K562 (cell line): ENCODE measurements around the gene UBE2D2.

Experiments
- CEBPB ChIP-seq: fragments of 450-650 bp; IDR thresholded peaks from 2 replicates; pipeline ENCODE4 v1.6.1; 2016; ENCODE audit warnings: missing genetic modification characterization, missing compliant biosample characterization
- HCFC1 ChIP-seq: IDR thresholded peaks from 2 replicates; pipeline ENCODE4 v1.6.1; 2012; ENCODE audit warnings: low read depth, low read length, improper control_type of control experiment
- HDAC1 ChIP-seq, 2 experiments: fragments of 450-650 bp; IDR thresholded peaks; 2 replicates each; pipeline ENCODE4 v1.6.1; 2016 to 2017; ENCODE audit warnings: inconsistent platforms in 1 of 2, mild to moderate bottlenecking in 1 of 2, moderate library complexity in 1 of 2
- KAT7 ChIP-seq: sonication (generic); formaldehyde crosslinking; IDR thresholded peaks from 2 replicates; pipeline ENCODE4 v1.8.0; 2022; ENCODE audit warnings: missing genetic modification reagents, mild to moderate bottlenecking, borderline replicate concordance
- MYC ChIP-seq, 2 experiments: fragments of 250-450 bp in 1 of 2; sonication (Bioruptor Pico) in 1 of 2; IDR thresholded peaks; 2 replicates each; pipeline versions ENCODE4 v1.5.1 to v1.6.1; 2012 to 2021; ENCODE audit warnings: low read depth in 2 of 2, borderline replicate concordance in 1 of 2, improper control_type of control experiment in 1 of 2, low read length in 1 of 2, mild to moderate bottlenecking in 1 of 2, moderate library complexity in 1 of 2
- PHB2 ChIP-seq: fragments of 450-650 bp; IDR thresholded peaks from 2 replicates; pipeline ENCODE4 v1.6.1; 2017; ENCODE audit warnings: low read depth
- POLR2AphosphoS5 ChIP-seq: IDR thresholded peaks from 2 replicates; pipeline ENCODE4 v1.6.1; 2011; ENCODE audit warnings: mild to moderate bottlenecking, low read depth, low read length, moderate library complexity; ENCODE audit not compliant: control insufficient read depth, insufficient read depth
- POLR2G ChIP-seq: fragments of 200-400 bp; formaldehyde crosslinking; IDR thresholded peaks from 2 replicates; pipeline ENCODE4 v1.6.1; 2017; ENCODE audit warnings: low read depth, mild to moderate bottlenecking, antibody characterized with exemption, low read length, moderate library complexity
- RAD21 ChIP-seq, 2 experiments: fragments of 250-450 bp in 1 of 2; fragments of 450-650 bp in 1 of 2; sonication (Bioruptor Pico) in 1 of 2; formaldehyde crosslinking in 1 of 2; IDR thresholded peaks in 1 of 2; conservative IDR thresholded peaks in 1 of 2; 2 replicates each; pipeline versions ENCODE4 v1.4.0 to v1.8.0; 2020 to 2022; ENCODE audit warnings: mild to moderate bottlenecking in 2 of 2, moderate library complexity in 1 of 2
- YY1 ChIP-seq, 3 experiments: IDR thresholded peaks; 2 replicates each; pipeline ENCODE4 v1.6.1; 2011; ENCODE audit warnings: low read length in 2 of 3, mild to moderate bottlenecking in 2 of 3, moderate library complexity in 2 of 3, borderline replicate concordance in 1 of 3, control low read depth in 1 of 3, low read depth in 1 of 3; ENCODE audit not compliant: insufficient read depth in 3 of 3, insufficient replicate concordance in 2 of 3, control insufficient read depth in 1 of 3, insufficient read length in 1 of 3; ENCODE audit errors: extremely low read depth in 1 of 3
- ZNF165 ChIP-seq: fragments of 250-450 bp; sonication (Bioruptor Pico); IDR thresholded peaks from 2 replicates; pipeline ENCODE4 v1.4.0; 2020; ENCODE audit warnings: borderline replicate concordance
- TF ChIP-seq, protein P1 (sequence below), 3 experiments: IDR thresholded peaks in 2 of 3; conservative IDR thresholded peaks in 1 of 3; 2 replicates each; pipeline ENCODE4 v1.5.1; 2011 to 2012; ENCODE audit warnings: low read length in 3 of 3, mild to moderate bottlenecking in 3 of 3, control low read depth in 2 of 3, improper control_type of control experiment in 1 of 3, inconsistent platforms in 1 of 3, low read depth in 1 of 3, mixed read lengths in 1 of 3, moderate library complexity in 1 of 3; ENCODE audit not compliant: insufficient read depth in 2 of 3
- TF ChIP-seq, protein P2 (sequence below): fragments of 450-650 bp; formaldehyde crosslinking; IDR thresholded peaks from 2 replicates; pipeline ENCODE4 v1.4.0; 2022; ENCODE audit warnings: mild to moderate bottlenecking, moderate library complexity

DNA sequence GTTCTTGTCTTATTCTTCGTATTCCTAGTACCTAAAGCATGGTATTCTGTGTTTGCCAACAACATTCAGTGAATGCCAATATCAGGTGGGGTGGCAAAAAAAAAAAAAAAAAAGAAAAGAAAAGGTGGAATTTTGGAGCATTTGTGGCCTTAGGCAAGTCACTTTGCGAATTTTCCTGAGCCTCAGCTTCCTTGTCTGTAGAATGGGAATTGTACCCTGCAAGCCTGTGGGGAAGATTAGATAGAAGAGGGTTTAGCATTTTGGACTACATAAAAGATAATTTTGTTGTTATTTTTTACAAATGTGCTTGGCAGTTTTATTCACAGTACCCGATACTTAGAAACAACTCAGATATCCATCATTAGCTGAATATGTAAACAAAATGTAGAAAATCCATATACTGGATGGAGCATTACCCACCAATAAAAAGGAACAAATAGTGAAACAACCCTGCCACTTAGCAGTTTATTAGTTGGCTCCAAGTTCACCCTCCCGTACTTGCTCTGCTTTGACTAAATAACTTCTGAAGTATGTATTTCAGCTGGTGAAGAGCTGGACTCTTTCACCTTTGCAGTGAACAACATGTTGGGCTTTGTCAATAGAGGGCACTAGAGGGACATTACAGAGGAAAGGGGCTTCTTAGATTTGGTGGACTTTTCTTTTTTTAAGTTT is 13.6 kb downstream of the UBE2D2 start:
- TF ChIP-seq POLR2G (no peak), KAT7 (CRISPR knock-in tag) (no peak), RAD21 (CRISPR knock-in tag; conservative IDR thresholded peaks at IDR 0.05 in 1 of 2, IDR thresholded peaks at IDR 0.05 in 1 of 2) (peak; percentile 30 to 58; a peak in 3 of 4 replicates), PHB2 (no peak), HCFC1 (no peak), HDAC1 (IDR thresholded peaks at IDR 0.05) (no peak), POLR2AphosphoS5 (no peak), ZNF165 (no peak), YY1 (IDR thresholded peaks at IDR 0.05; ENCODE audit: borderline replicate concordance in 1 of 3, control insufficient read depth in 1 of 3, extremely low read depth in 1 of 3, insufficient read depth in 3 of 3, insufficient read length in 1 of 3, insufficient replicate concordance in 2 of 3, low read depth in 1 of 3, low read length in 2 of 3) (no peak), MYC (IDR thresholded peaks at IDR 0.05; ENCODE audit: low read depth, low read length) (no peak), MYC (CRISPR knock-in tag; IDR thresholded peaks at IDR 0.05; ENCODE audit: borderline replicate concordance, low read depth) (no peak), CEBPB (tag) (no peak)
- TF ChIP-seq, protein P1, sequence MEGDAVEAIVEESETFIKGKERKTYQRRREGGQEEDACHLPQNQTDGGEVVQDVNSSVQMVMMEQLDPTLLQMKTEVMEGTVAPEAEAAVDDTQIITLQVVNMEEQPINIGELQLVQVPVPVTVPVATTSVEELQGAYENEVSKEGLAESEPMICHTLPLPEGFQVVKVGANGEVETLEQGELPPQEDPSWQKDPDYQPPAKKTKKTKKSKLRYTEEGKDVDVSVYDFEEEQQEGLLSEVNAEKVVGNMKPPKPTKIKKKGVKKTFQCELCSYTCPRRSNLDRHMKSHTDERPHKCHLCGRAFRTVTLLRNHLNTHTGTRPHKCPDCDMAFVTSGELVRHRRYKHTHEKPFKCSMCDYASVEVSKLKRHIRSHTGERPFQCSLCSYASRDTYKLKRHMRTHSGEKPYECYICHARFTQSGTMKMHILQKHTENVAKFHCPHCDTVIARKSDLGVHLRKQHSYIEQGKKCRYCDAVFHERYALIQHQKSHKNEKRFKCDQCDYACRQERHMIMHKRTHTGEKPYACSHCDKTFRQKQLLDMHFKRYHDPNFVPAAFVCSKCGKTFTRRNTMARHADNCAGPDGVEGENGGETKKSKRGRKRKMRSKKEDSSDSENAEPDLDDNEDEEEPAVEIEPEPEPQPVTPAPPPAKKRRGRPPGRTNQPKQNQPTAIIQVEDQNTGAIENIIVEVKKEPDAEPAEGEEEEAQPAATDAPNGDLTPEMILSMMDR (IDR thresholded peaks at IDR 0.05 in 2 of 3, conservative IDR thresholded peaks at IDR 0.05 in 1 of 3; ENCODE audit: insufficient read depth in 2 of 3, low read depth in 1 of 3, low read length in 3 of 3), result peak; percentile 61 to 74 (median 64); a peak in 5 of 6 replicates
- TF ChIP-seq, protein P2, sequence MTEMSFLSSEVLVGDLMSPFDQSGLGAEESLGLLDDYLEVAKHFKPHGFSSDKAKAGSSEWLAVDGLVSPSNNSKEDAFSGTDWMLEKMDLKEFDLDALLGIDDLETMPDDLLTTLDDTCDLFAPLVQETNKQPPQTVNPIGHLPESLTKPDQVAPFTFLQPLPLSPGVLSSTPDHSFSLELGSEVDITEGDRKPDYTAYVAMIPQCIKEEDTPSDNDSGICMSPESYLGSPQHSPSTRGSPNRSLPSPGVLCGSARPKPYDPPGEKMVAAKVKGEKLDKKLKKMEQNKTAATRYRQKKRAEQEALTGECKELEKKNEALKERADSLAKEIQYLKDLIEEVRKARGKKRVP (CRISPR knock-in tag), result no peak
